Measurements from ENCODE around the gene ADAP1. TPM values are rescaled to one million over a fixed set of nuclear protein-coding genes. Genes with fewer than 3 reads are reported as not detected.

The ADAP1 gene
- total RNA-seq, 2 donors from 2014 or later = 19.7 to 19.8 TPM

DNA sequence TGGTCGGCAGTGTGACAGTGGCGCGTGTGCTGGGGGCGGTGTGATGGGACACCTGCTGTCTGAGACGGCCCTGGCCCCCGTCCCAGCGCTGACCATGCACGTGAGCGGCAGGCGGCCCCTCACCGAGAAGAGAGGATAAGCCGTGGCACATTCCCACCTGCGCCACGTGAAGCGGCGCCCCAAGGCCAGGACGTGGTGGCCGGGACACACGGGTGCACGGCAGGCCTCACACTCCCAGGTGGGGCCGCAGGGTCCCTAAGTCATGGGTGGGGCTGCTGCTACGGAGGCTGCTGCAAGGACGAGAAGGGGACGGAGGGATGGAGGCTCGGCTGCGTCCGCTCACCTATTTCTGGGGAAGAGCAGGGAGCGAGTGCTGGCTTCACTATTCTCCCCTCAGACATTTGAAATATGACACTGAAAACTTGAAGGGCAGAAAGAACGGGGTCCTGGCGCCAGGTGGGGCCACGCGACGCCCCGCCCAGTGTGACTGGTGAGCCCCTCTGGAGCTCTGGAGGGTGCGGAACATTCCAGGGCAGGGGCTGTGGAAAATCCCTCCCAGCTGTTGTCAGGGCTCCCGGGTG, 36.0 kb upstream of the ADAP1 start:
- Histone ChIP-seq H3K4me3 (no peak overlapping the region), H3K36me3 (replicated peaks in 1 of 2; ENCODE audit: insufficient read depth in 1 of 2, low read depth in 2 of 2) (no peaks in the 10 kb centered on the region), H3K4me1 (peaks cover 40% of the 10 kb centered on the region), H3K9me3 (no peaks in the 10 kb centered on the region), H3K27me3 (no peaks in the 10 kb centered on the region), H3K27ac (no peak overlapping the region)
- ATAC-seq = no peak
- TF ChIP-seq CTCF (IDR thresholded peaks at IDR 0.05) = no peak
- TF ChIP-seq POLR2A (IDR thresholded peaks at IDR 0.05) = no peak
- WGBS, 2 donors = 90 to 95% methylated on average over 20 to 34 of the region's 36 CpGs
- DNase-seq = no peak
- intact Hi-C loops (cut with DNase I) = loop anchor here (10.0 kb wide), 1 partner anchor 184 kb away; no protein-coding TSS in a partner anchor

GRCh38 chr7:988963-989529, 34.6 kb upstream of the ADAP1 start:
- TF ChIP-seq CTCF (IDR thresholded peaks at IDR 0.05) (no peak), POLR2A (IDR thresholded peaks at IDR 0.05) (no peak)
- WGBS, 2 donors = 53 to 72% methylated on average over 5 to 8 of the region's 15 CpGs
- Histone ChIP-seq H3K9me3 (no peaks in the 10 kb centered on the region), H3K4me3 (no peak overlapping the region), H3K27ac (no peak overlapping the region), H3K27me3 (no peaks in the 10 kb centered on the region), H3K36me3 (replicated peaks in 1 of 2; ENCODE audit: insufficient read depth in 1 of 2, low read depth in 2 of 2) (no peaks in the 10 kb centered on the region), H3K4me1 (peaks cover 40% of the 10 kb centered on the region)
- intact Hi-C loops (cut with DNase I) = no loop called here
- DNase-seq = no peak
- no peak for ATAC-seq

DNA sequence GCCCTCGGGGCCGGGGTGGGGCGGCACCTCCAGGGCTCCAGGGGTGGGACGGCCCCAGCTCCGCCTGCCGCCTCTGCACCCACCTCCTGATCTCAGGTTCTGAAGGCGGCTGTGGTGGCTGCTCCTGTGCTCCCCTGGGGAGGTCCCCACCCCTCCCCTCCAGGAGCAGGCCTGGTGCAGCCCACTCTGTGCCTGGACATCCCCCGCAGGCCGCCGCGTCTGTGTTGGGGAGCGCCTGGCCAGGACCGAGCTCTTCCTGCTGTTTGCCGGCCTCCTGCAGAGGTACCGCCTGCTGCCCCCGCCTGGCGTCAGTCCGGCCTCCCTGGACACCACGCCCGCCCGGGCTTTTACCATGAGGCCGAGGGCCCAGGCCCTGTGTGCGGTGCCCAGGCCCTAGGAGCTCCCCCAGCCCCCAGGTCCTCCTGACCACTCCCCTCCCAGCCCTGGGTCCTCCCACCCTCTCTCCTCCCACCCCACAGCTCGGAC, 34.0 kb upstream of the ADAP1 start:
- no peak overlapping the region for H3K27ac ChIP-seq
- H3K9me3 ChIP-seq = no peaks in the 10 kb centered on the region
- no peak overlapping the region for H3K4me3 ChIP-seq
- ATAC-seq (no peak), DNase-seq (peak in 1 of 4 donors; percentile 38)
- 36 to 81% methylated on average over 5 to 23 of the region's 24 CpGs for WGBS, 2 donors
- TF ChIP-seq POLR2A (IDR thresholded peaks at IDR 0.05) (no peak), CTCF (IDR thresholded peaks at IDR 0.05) (no peak)
- H3K27me3 ChIP-seq = no peaks in the 10 kb centered on the region
- H3K36me3 ChIP-seq (replicated peaks in 1 of 2; ENCODE audit: insufficient read depth in 1 of 2, low read depth in 2 of 2) = no peaks in the 10 kb centered on the region
- H3K4me1 ChIP-seq = peaks cover 39% of the 10 kb centered on the region
- intact Hi-C loops (cut with DNase I) = no loop called here

- intact Hi-C loops (cut with DNase I) = no loop called here
- ATAC-seq (no peak), DNase-seq (no peak)
- Histone ChIP-seq H3K27ac (no peak overlapping the region), H3K27me3 (no peaks in the 10 kb centered on the region), H3K4me3 (no peak overlapping the region), H3K9me3 (no peaks in the 10 kb centered on the region), H3K4me1 (peaks cover 33% of the 10 kb centered on the region), H3K36me3 (replicated peaks in 1 of 2; ENCODE audit: insufficient read depth in 1 of 2, low read depth in 2 of 2) (no peaks in the 10 kb centered on the region)
- TF ChIP-seq CTCF (IDR thresholded peaks at IDR 0.05) (no peak), POLR2A (IDR thresholded peaks at IDR 0.05) (no peak)
- WGBS, 2 donors = 56 to 67% methylated on average over 5 to 6 of the region's 6 CpGs
Observed at GRCh38 chr7:987909-988308, 33.4 kb upstream of the ADAP1 start.
